Skeletal muscle satellite cell (primary cell): ENCODE measurements around the gene ALDH16A1.
A peak's percentile ranks its signal among the peaks of the same experiment; 100 is the strongest.
"Not testable (repeated sequence)": the region's sequence is repeated elsewhere in the genome, so short reads cannot be mapped to it uniquely, and the experiment has no call there.

Experiments
- H3K27me3 ChIP-seq: 2 replicates; pipeline ENCODE4 v1.7.0; 2013; ENCODE audit warnings: low read length; ENCODE audit not compliant: control insufficient read depth, insufficient read depth
- H3K36me3 ChIP-seq: 2 replicates; pipeline ENCODE4 v1.7.0; 2013; ENCODE audit warnings: mild to moderate bottlenecking, control low read depth, low read length; ENCODE audit not compliant: insufficient read depth
- H3K4me1 ChIP-seq: 2 replicates; pipeline ENCODE4 v1.7.0; 2013; ENCODE audit warnings: low read length; ENCODE audit not compliant: control insufficient read depth, insufficient read depth
- H3K4me2 ChIP-seq: 2 replicates; pipeline ENCODE4 v1.7.0; 2013; ENCODE audit warnings: mild to moderate bottlenecking, low read length
- H3K4me3 ChIP-seq: 2 replicates; pipeline ENCODE4 v1.7.0; 2013; ENCODE audit warnings: low read length
- H3K9ac ChIP-seq: 2 replicates; pipeline ENCODE4 v1.7.0; 2013; ENCODE audit warnings: mild to moderate bottlenecking, low read depth, low read length, moderate library complexity
- H3K9me3 ChIP-seq: replicated peaks from 2 replicates; pipeline ENCODE4 v1.7.0; 2013; ENCODE audit warnings: mild to moderate bottlenecking, control low read depth, low read length

ALDH16A1 gene

GRCh38 chr19:49472936-49473335 is 19.9 kb downstream of the ALDH16A1 start:
- no peaks in the 10 kb centered on the region for H3K36me3 ChIP-seq
- H3K27me3 ChIP-seq = no peaks in the 10 kb centered on the region
- no peaks in the 10 kb centered on the region for H3K9me3 ChIP-seq
- peaks cover 4% of the 10 kb centered on the region for H3K4me1 ChIP-seq
- no peak overlapping the region for H3K4me2 ChIP-seq
- H3K9ac ChIP-seq = no peak overlapping the region
- no peak overlapping the region for H3K4me3 ChIP-seq

- not testable (repeated sequence) for H3K9me3 ChIP-seq, H3K27me3 ChIP-seq, H3K4me1 ChIP-seq, H3K36me3 ChIP-seq
- Histone ChIP-seq H3K9ac (peak overlapping the region; percentile 77), H3K4me3 (peak overlapping the region; percentile 65), H3K4me2 (peak overlapping the region; percentile 93)
Measured at GRCh38 chr19:49473501-49473867, 20.5 kb downstream of the ALDH16A1 start.

- no peaks in the 10 kb centered on the region for H3K36me3 ChIP-seq
- H3K9me3 ChIP-seq = no peaks in the 10 kb centered on the region
- H3K4me1 ChIP-seq = peaks cover 4% of the 10 kb centered on the region
- peak within 1 kb of the TSS; percentile 65 for H3K4me3 ChIP-seq
- no peaks in the 10 kb centered on the region for H3K27me3 ChIP-seq
- peak within 1 kb of the TSS; percentile 93 for H3K4me2 ChIP-seq
- H3K9ac ChIP-seq = peak within 1 kb of the TSS; percentile 77
Measured at GRCh38 chr19:49473868-49474541, 21.0 kb downstream of the ALDH16A1 start, which contains the start of gene FLT3LG. FLT3LG (plus strand) TSS chr19:49474215; CDS start chr19:49474640, 425 bp downstream.

GRCh38 chr19:49474542-49474924 is 21.5 kb downstream of the ALDH16A1 start:
- peak overlapping the region; percentile 93 for H3K4me2 ChIP-seq
- no peaks in the 10 kb centered on the region for H3K9me3 ChIP-seq
- peak overlapping the region; percentile 65 for H3K4me3 ChIP-seq
- no peaks in the 10 kb centered on the region for H3K36me3 ChIP-seq
- H3K27me3 ChIP-seq = no peaks in the 10 kb centered on the region
- peak overlapping the region; percentile 77 for H3K9ac ChIP-seq
- peaks cover 4% of the 10 kb centered on the region for H3K4me1 ChIP-seq

- H3K36me3 ChIP-seq = no peaks in the 10 kb centered on the region
- no peak overlapping the region for H3K4me2 ChIP-seq
- H3K4me3 ChIP-seq = no peak overlapping the region
- H3K9ac ChIP-seq = no peak overlapping the region
- no peaks in the 10 kb centered on the region for H3K27me3 ChIP-seq
- H3K9me3 ChIP-seq = no peaks in the 10 kb centered on the region
- H3K4me1 ChIP-seq = peaks cover 4% of the 10 kb centered on the region
Measured at GRCh38 chr19:49475191-49475917, 22.3 kb downstream of the ALDH16A1 start.

- Histone ChIP-seq H3K4me2 (no peak overlapping the region), H3K4me1 (peaks cover 4% of the 10 kb centered on the region), H3K9me3 (no peaks in the 10 kb centered on the region), H3K9ac (no peak overlapping the region), H3K36me3 (no peaks in the 10 kb centered on the region), H3K27me3 (no peaks in the 10 kb centered on the region), H3K4me3 (no peak overlapping the region)
Measured at GRCh38 chr19:49475995-49476880, 23.2 kb downstream of the ALDH16A1 start.

- H3K4me2 ChIP-seq = no peak overlapping the region
- H3K9me3 ChIP-seq = no peaks in the 10 kb centered on the region
- H3K9ac ChIP-seq = no peak overlapping the region
- no peak overlapping the region for H3K4me3 ChIP-seq
- no peaks in the 10 kb centered on the region for H3K4me1 ChIP-seq
- H3K27me3 ChIP-seq = no peaks in the 10 kb centered on the region
- H3K36me3 ChIP-seq = no peaks in the 10 kb centered on the region
Measured at GRCh38 chr19:49479975-49480628, 27.1 kb downstream of the ALDH16A1 start.

GRCh38 chr19:49481020-49481683 is 28.1 kb downstream of the ALDH16A1 start:
- no peak overlapping the region for H3K4me3 ChIP-seq
- H3K9ac ChIP-seq = no peak overlapping the region
- H3K36me3 ChIP-seq = no peaks in the 10 kb centered on the region
- H3K4me2 ChIP-seq = no peak overlapping the region
- no peaks in the 10 kb centered on the region for H3K27me3 ChIP-seq
- no peaks in the 10 kb centered on the region for H3K4me1 ChIP-seq
- H3K9me3 ChIP-seq = no peaks in the 10 kb centered on the region

GRCh38 chr19:49486232-49486631 is 33.2 kb downstream of the ALDH16A1 start:
- H3K4me2 ChIP-seq = no peak overlapping the region
- no peaks in the 10 kb centered on the region for H3K9me3 ChIP-seq
- peaks cover 13% of the 10 kb centered on the region for H3K4me1 ChIP-seq
- H3K36me3 ChIP-seq = peaks cover 35% of the 10 kb centered on the region
- no peak overlapping the region for H3K9ac ChIP-seq
- H3K4me3 ChIP-seq = no peak overlapping the region
- no peaks in the 10 kb centered on the region for H3K27me3 ChIP-seq

- Histone ChIP-seq H3K27me3 (no peaks in the 10 kb centered on the region), H3K36me3 (peaks cover 39% of the 10 kb centered on the region), H3K9me3 (no peaks in the 10 kb centered on the region), H3K4me3 (no peak overlapping the region), H3K9ac (no peak overlapping the region), H3K4me2 (peak overlapping the region; percentile 54), H3K4me1 (peaks cover 13% of the 10 kb centered on the region)
Measured at GRCh38 chr19:49486710-49487276, 33.8 kb downstream of the ALDH16A1 start.
